B cell (primary cell): ENCODE results near the gene RTN4RL1. TPM values are rescaled to one million over a fixed set of nuclear protein-coding genes. Genes with fewer than 3 reads are reported as not detected.

Experiments
- ATAC-seq: fragments of 200-7000 bp; cut with Tn5 transposase; one replicate; pipeline ENCODE4 v1.10.0; 2021; ENCODE audit warnings: low read depth, mild to moderate bottlenecking, moderate number of reproducible peaks, moderate library complexity
- CTCF ChIA-PET: fragments of 350-600 bp; sonication (Branson Sonifier 250); formaldehyde crosslinking; loops from one replicate; lab custom pipeline; 2021; ENCODE audit warnings: antibody characterized with exemption, inconsistent platforms; lab: Charles Lee
- POLR2A ChIA-PET: fragments of 350-600 bp; sonication (Branson Sonifier 250); formaldehyde crosslinking; loops from one replicate; lab custom pipeline; 2021; ENCODE audit warnings: antibody characterized with exemption; lab: Charles Lee
- DNase-seq: peaks from one replicate; pipeline ENCODE4 v3.0.0; 2013
- H2AFZ ChIP-seq: 2 replicates; pipeline ENCODE4 v1.6.1; 2012; ENCODE audit warnings: mild to moderate bottlenecking, low read depth, low read length; ENCODE audit not compliant: insufficient read depth, poor library complexity, severe bottlenecking
- H3K27ac ChIP-seq, 2 donors: 1 replicate in 1 of 2; 2 replicates in 1 of 2; pipeline ENCODE4 v1.5.1; 2012 to 2013; ENCODE audit warnings: low read length in 2 of 2, mild to moderate bottlenecking in 2 of 2, moderate library complexity in 1 of 2
- H3K27me3 ChIP-seq, 4 experiments: fragments of 200-600 bp in 1 of 4; sonication (generic) in 1 of 4; replicated peaks in 1 of 4; 1 replicate in 2 of 4; 2 replicates in 2 of 4; pipeline versions ENCODE4 v1.6.1 to v1.7.0; 2013 to 2016; ENCODE audit warnings: low read length in 3 of 4, mild to moderate bottlenecking in 2 of 4, mixed read lengths in 1 of 4, moderate library complexity in 1 of 4; ENCODE audit not compliant: insufficient read depth in 4 of 4, control insufficient read depth in 3 of 4; ENCODE audit errors: control extremely low read depth in 1 of 4
- H3K36me3 ChIP-seq, 2 experiments: replicated peaks in 1 of 2; 1 replicate in 1 of 2; 2 replicates in 1 of 2; pipeline versions ENCODE4 v1.6.1 to v1.7.1; 2013; ENCODE audit warnings: low read length in 1 of 2; ENCODE audit not compliant: insufficient read depth in 2 of 2, control insufficient read depth in 1 of 2; ENCODE audit errors: control extremely low read depth in 1 of 2, extremely low read depth in 1 of 2
- H3K4me1 ChIP-seq, 2 donors: fragments of 200-600 bp in 1 of 2; sonication (generic) in 1 of 2; 1 replicate in 1 of 2; 2 replicates in 1 of 2; pipeline versions ENCODE4 v1.5.1 to v1.6.1; 2013 to 2017; ENCODE audit warnings: low read length in 2 of 2; ENCODE audit not compliant: control insufficient read depth in 2 of 2, insufficient read depth in 2 of 2
- H3K4me2 ChIP-seq: replicated peaks from 2 replicates; pipeline ENCODE3; 2012; ENCODE audit warnings: mild to moderate bottlenecking, low read depth, low read length; ENCODE audit not compliant: poor library complexity, severe bottlenecking
- H3K4me3 ChIP-seq, 5 experiments: fragments of 200-600 bp in 1 of 5; sonication (generic) in 1 of 5; 1 replicate in 3 of 5; 2 replicates in 2 of 5; pipeline versions ENCODE4 v1.5.1 to v1.7.0; 2011 to 2016; ENCODE audit warnings: low read length in 4 of 5, mild to moderate bottlenecking in 4 of 5, low read depth in 2 of 5, control low read depth in 1 of 5, moderate library complexity in 1 of 5; ENCODE audit not compliant: insufficient read depth in 1 of 5; ENCODE audit errors: control extremely low read depth in 1 of 5, extremely low read depth in 1 of 5
- H3K79me2 ChIP-seq: fragments of 200-600 bp; sonication (generic); one replicate; pipeline ENCODE4 v1.6.0; 2016; ENCODE audit warnings: low read length; ENCODE audit not compliant: control insufficient read depth, insufficient read depth
- H3K9ac ChIP-seq: fragments of 200-600 bp; sonication (generic); 2 replicates; pipeline ENCODE4 v1.6.1; 2017; ENCODE audit warnings: mild to moderate bottlenecking, low read length, moderate library complexity
- H3K9me3 ChIP-seq, 3 donors: one replicate each; pipeline versions ENCODE4 v1.6.1 to v1.7.1; 2013; ENCODE audit warnings: low read length in 2 of 3; ENCODE audit not compliant: control insufficient read depth in 2 of 3, insufficient read depth in 1 of 3; ENCODE audit errors: control extremely low read depth in 1 of 3
- H4K20me1 ChIP-seq: 2 replicates; pipeline ENCODE4 v1.6.0; 2012; ENCODE audit warnings: mild to moderate bottlenecking, low read length; ENCODE audit not compliant: insufficient read depth, control insufficient read depth, poor library complexity, severe bottlenecking
- H3K27ac Mint-ChIP-seq: one replicate; pipeline ENCODE4 v1.8.0; 2021; ENCODE audit warnings: mixed read lengths
- H3K27me3 Mint-ChIP-seq: one replicate; pipeline ENCODE4 v1.8.0; 2021; ENCODE audit warnings: mixed read lengths
- H3K4me1 Mint-ChIP-seq: one replicate; pipeline ENCODE4 v1.8.0; 2021; ENCODE audit warnings: mixed read lengths
- H3K4me3 Mint-ChIP-seq: one replicate; pipeline ENCODE4 v1.8.0; 2021; ENCODE audit warnings: mixed read lengths
- H3K9me3 Mint-ChIP-seq: one replicate; pipeline ENCODE4 v1.8.0; 2022; ENCODE audit warnings: mixed read lengths; ENCODE audit not compliant: insufficient read depth
- EZH2 ChIP-seq: IDR thresholded peaks from 2 replicates; pipeline ENCODE4 v1.6.1; 2012; ENCODE audit warnings: borderline replicate concordance, low read depth, mild to moderate bottlenecking, moderate library complexity, low read length; ENCODE audit not compliant: insufficient read depth, poor library complexity, severe bottlenecking
- WGBS: methylation state at CpG from one replicate; pipeline ENCODE4 v1.1.5; 2013; ENCODE audit warnings: missing lambda C conversion rate; ENCODE audit not compliant: insufficient coverage; 5-methylcytosine and 5-hydroxymethylcytosine counted together
- intact Hi-C: fragments of 100-400 bp; cut with micrococcal nuclease; formaldehyde crosslinking; loops from one replicate; pipeline ENCODE4 v1.10.0; 2022
- polyA plus RNA-seq: library from polyadenylated mRNA; depleted of rRNA; stranded (reverse); fragments of >200 nt; gene quantifications from 2 replicates; pipeline ENCODE4 v1.2.3, GENCODE V29; 2012
- total RNA-seq, 2 donors: library from RNA; stranded (reverse); fragments of 120-200 nt in 1 of 2; gene quantifications; 1 replicate in 1 of 2; 2 replicates in 1 of 2; pipeline versions ENCODE4 v1.2.3 to v1.2.4, GENCODE V29; 2013 to 2022
- TF ChIP-seq, protein P1 (sequence below): fragments of 200-600 bp; IDR thresholded peaks from one replicate; pipeline ENCODE4 v1.8.0; 2022; ENCODE audit warnings: antibody characterized with exemption, mild to moderate bottlenecking

RTN4RL1 gene
- total and polyA plus RNA-seq, 2 donors (not counting 1 experiment from before 2014, with no cell fraction given) = 0.03 to 0.07 TPM

DNA sequence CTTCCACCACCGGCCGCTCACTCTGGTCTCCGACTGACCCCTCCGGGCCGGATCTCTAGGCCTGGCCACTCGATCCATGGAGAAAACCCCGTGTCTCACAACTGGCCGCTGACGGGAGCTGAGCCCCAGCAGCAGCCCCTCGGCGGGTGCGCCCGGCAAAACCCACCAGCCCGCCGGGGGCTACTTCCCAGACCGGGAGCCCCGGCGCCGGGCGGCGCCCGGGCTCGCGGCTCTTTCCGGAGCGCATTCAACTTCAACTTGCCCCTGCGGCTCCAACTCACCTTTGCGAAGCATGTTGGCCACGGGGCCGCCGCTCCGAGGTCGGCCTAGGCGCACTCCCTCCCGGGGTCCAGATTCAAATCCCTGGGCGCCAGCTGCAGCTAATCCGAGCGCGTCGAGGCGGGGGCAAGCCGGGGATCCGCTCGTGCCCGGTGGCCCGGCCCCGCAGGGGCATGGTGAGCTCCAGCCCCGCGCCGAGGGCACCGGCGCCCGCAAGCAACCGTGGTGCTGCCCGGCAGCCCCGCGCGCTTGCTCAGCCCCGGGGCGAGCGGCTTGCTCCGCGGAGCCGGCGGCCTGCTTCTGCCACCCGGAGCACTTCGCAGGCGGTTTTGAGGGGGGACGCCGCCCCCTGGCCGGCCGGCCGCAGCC is 438 bp downstream of the RTN4RL1 start:
- TF ChIP-seq, protein P1, sequence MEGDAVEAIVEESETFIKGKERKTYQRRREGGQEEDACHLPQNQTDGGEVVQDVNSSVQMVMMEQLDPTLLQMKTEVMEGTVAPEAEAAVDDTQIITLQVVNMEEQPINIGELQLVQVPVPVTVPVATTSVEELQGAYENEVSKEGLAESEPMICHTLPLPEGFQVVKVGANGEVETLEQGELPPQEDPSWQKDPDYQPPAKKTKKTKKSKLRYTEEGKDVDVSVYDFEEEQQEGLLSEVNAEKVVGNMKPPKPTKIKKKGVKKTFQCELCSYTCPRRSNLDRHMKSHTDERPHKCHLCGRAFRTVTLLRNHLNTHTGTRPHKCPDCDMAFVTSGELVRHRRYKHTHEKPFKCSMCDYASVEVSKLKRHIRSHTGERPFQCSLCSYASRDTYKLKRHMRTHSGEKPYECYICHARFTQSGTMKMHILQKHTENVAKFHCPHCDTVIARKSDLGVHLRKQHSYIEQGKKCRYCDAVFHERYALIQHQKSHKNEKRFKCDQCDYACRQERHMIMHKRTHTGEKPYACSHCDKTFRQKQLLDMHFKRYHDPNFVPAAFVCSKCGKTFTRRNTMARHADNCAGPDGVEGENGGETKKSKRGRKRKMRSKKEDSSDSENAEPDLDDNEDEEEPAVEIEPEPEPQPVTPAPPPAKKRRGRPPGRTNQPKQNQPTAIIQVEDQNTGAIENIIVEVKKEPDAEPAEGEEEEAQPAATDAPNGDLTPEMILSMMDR = no peak
- TF ChIP-seq EZH2 = no peak
- ATAC-seq = no peak
- H3K4me1 Mint-ChIP-seq = peaks cover 24% of the 10 kb centered on the region
- ChIA-PET POLR2A (no interaction called here), CTCF (interaction anchor here (0.6 to 1.7 kb wide), 5 partner anchors 30 to 341 kb away, joined by 3 to 6 read pairs (median 4); partner anchors contain the start of gene HIC1)
- DNase-seq = peak; percentile 53
- Histone ChIP-seq H3K9ac (peak overlapping the region; percentile 67), H3K4me2 (peak overlapping the region; percentile 96), H3K79me2 (no peaks in the 10 kb centered on the region), H4K20me1 (peaks cover 7% of the 10 kb centered on the region), H3K4me1 (peaks cover 38% of the 10 kb centered on the region in 2 donors), H2AFZ (peak overlapping the region; percentile 71), H3K27me3 (peaks cover 0 to 59% (median 23%) of the 10 kb centered on the region in 4 experiments), H3K4me3 (peak overlapping the region in 4 of 5 experiments; percentile 11 to 68 (median 54)), H3K36me3 (no peaks in the 10 kb centered on the region), H3K9me3 (peaks cover 0 to 13% (median 0%) of the 10 kb centered on the region in 3 donors), H3K27ac (no peak overlapping the region)
- no peaks in the 10 kb centered on the region for H3K9me3 Mint-ChIP-seq
- H3K27me3 Mint-ChIP-seq = peaks cover 42% of the 10 kb centered on the region
- no peak overlapping the region for H3K27ac Mint-ChIP-seq
- peak overlapping the region; percentile 82 for H3K4me3 Mint-ChIP-seq
- 2% methylated on average over 73 of the region's 73 CpGs for WGBS
- intact Hi-C loops = loop anchor here (2.0 kb wide), 1 partner anchor 16 kb away; no protein-coding TSS in a partner anchor
